GM12891 (cell line): Measurements from ENCODE around the gene NKAIN4.

Experiments
- POLR2A ChIP-seq: IDR thresholded peaks from 2 replicates; pipeline ENCODE4 v1.6.1; 2011; ENCODE audit warnings: low read depth, low read length, control low read depth
- POLR2AphosphoS5 ChIP-seq: IDR thresholded peaks from 2 replicates; pipeline ENCODE4 v1.6.1; 2011; ENCODE audit warnings: low read depth, low read length, control low read depth
- POU2F2 ChIP-seq: IDR thresholded peaks from 2 replicates; pipeline ENCODE4 v1.6.1; 2011; ENCODE audit warnings: low read depth, mild to moderate bottlenecking, control low read depth, low read length, moderate library complexity
- SPI1 ChIP-seq: IDR thresholded peaks from 2 replicates; pipeline ENCODE4 v1.6.1; 2011; ENCODE audit warnings: low read depth, low read length, control low read depth
- TAF1 ChIP-seq: IDR thresholded peaks from 2 replicates; pipeline ENCODE4 v1.6.1; 2011; ENCODE audit warnings: low read depth, low read length, control low read depth

- TF ChIP-seq POLR2A = no peak
- TF ChIP-seq POLR2AphosphoS5 = 0 out of 2 replicates have a peak, but pooled peaks have one; percentile 24
- no peak for TF ChIP-seq TAF1
- no peak for TF ChIP-seq SPI1
- no peak for TF ChIP-seq POU2F2
Measured at GRCh38 chr20:63215101-63216040, 38.9 kb downstream of the NKAIN4 start.
